Measurements from ENCODE around the gene C9orf78. TPM values are rescaled to one million over a fixed set of nuclear protein-coding genes. Genes with fewer than 3 reads are reported as not detected.

C9orf78 gene
- total RNA-seq, 1 experiment from 2014 or later, result 37.5 TPM

DNA sequence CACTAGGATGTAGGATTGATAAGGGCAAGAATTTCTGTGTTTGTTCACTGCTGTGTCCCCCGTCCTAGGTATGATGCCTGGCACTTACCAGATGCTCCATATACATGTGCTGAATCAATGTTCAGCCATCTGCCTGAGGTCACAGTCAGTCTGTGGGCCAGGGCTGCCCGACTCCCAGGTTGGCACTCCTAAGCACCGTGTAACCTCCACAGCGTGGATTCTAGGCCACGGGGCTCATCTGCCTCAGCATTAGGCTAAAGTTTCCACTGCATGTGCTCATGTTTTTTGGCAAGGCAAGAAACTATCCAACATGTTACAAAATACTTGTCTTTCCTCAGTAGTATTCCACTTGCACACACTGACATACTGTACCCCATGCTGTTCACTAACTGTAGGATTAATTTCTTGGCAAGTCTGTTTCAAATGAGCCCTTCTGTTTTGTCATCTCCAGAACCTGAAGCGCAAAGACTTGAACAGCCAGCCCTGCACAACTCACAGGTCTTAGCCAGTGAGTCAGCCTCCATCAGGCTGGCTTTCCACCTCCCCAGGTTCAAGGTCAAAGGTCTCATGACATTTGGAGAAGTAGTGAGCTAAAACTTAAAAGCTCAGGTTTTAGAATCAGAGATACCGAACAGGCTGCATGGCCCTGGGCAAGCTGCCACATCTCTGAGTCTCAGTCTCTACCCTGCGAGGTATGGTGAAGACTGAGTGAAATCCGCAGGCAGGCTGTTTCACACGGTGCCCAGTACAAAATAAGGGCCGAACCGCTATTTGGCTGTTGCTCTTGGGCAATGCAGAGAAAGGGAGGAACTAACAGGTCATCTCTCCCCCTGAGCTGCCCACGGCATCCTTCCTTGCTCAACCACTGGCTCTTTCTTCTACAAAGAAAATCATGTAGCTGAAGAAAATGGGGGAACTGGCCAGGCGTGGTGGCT is 18.3 kb downstream of the C9orf78 start:
- H3K14ac ChIP-seq (ENCODE audit: insufficient read depth, low read length), result no peak overlapping the region
- H2BK20ac ChIP-seq (ENCODE audit: low read depth, low read length, poor library complexity, severe bottlenecking), result no peak overlapping the region
- no peak overlapping the region for H2AFZ ChIP-seq (ENCODE audit: low read length)
- H2AK5ac ChIP-seq (ENCODE audit: insufficient read length, low read length), result no peak overlapping the region
- no peak overlapping the region for H3K18ac ChIP-seq (ENCODE audit: insufficient read length, low read depth, low read length)
- H4K5ac ChIP-seq (ENCODE audit: insufficient read length, low read depth, low read length), result no peak overlapping the region
- no peak for TF ChIP-seq CTCF (conservative IDR thresholded peaks at IDR 0.05)
- no peaks in the 10 kb centered on the region for H4K20me1 ChIP-seq (ENCODE audit: control insufficient read depth, insufficient read depth, insufficient read length)
- H3K23me2 ChIP-seq (ENCODE audit: insufficient read length, low read depth, low read length, poor library complexity, severe bottlenecking), result no peaks in the 10 kb centered on the region
- H3K4ac ChIP-seq (ENCODE audit: low read depth, low read length), result no peak overlapping the region
- no peaks in the 10 kb centered on the region for H3K79me2 ChIP-seq (ENCODE audit: insufficient read depth, low read length)
- no peak overlapping the region for H3K9ac ChIP-seq (ENCODE audit: extremely low read depth, insufficient read length, low read length)
- H3K4me2 ChIP-seq (ENCODE audit: insufficient read depth, insufficient read length, low read length), result no peak overlapping the region
- H4K91ac ChIP-seq (ENCODE audit: insufficient read length, low read depth, low read length), result no peak overlapping the region
- no peaks in the 10 kb centered on the region for H3K27me3 ChIP-seq (ENCODE audit: insufficient read depth, low read length)
- no peak overlapping the region for H3K27ac ChIP-seq (ENCODE audit: insufficient read length, low read depth, low read length)
- Mint-ChIP-seq H3K9me3 (no peaks in the 10 kb centered on the region), H3K4me1 (no peaks in the 10 kb centered on the region), H3K4me3 (no peak overlapping the region), H3K27ac (no peak overlapping the region), H3K36me3 (ENCODE audit: insufficient read depth in 1 of 3, low read depth in 3 of 3) (peaks cover 32 to 85% (median 69%) of the 10 kb centered on the region in 3 experiments), H3K27me3 (ENCODE audit: low read depth) (no peaks in the 10 kb centered on the region; the same call in 1 of the 2 replicates)
- H2BK12ac ChIP-seq (ENCODE audit: insufficient read length, low read depth, low read length), result no peak overlapping the region
- DNase-seq, result no peak
- no peak overlapping the region for H2BK5ac ChIP-seq (ENCODE audit: insufficient read length, low read length)
- no peaks in the 10 kb centered on the region for H3K9me3 ChIP-seq (ENCODE audit: control insufficient read depth, low read depth, low read length)
- no peaks in the 10 kb centered on the region for H3K79me1 ChIP-seq (ENCODE audit: insufficient read depth, low read depth, low read length, poor library complexity, severe bottlenecking)
- WGBS (ENCODE audit: extremely low coverage, insufficient read length, low lambda C conversion rate), result no CpG with 5 or more reads among the region's 14 CpGs
- H3K4me1 ChIP-seq (ENCODE audit: insufficient read depth, low read length), result no peaks in the 10 kb centered on the region
- no peak overlapping the region for H4K8ac ChIP-seq (replicated peaks; ENCODE audit: insufficient read length, low read depth, low read length)
- H3K23ac ChIP-seq (ENCODE audit: insufficient read length, low read depth, low read length), result no peak overlapping the region
- H2BK15ac ChIP-seq (ENCODE audit: low read depth, low read length), result no peak overlapping the region
- H2BK120ac ChIP-seq (ENCODE audit: low read depth, low read length, poor library complexity, severe bottlenecking), result no peak overlapping the region
- no peak overlapping the region for H3T11ph ChIP-seq (ENCODE audit: low read length)
- no peak overlapping the region for H3K56ac ChIP-seq (ENCODE audit: insufficient read length, low read depth, low read length)
